Eye (tissue), 1 donor: ENCODE data around the gene MLLT10.
"Not testable (repeated sequence)": the region's sequence is repeated elsewhere in the genome, so short reads cannot be mapped to it uniquely, and the experiment has no call there.

Experiments
- DNase-seq: peaks from one replicate; pipeline ENCODE4 v3.0.0-alpha.2; 2015

The MLLT10 gene

DNA sequence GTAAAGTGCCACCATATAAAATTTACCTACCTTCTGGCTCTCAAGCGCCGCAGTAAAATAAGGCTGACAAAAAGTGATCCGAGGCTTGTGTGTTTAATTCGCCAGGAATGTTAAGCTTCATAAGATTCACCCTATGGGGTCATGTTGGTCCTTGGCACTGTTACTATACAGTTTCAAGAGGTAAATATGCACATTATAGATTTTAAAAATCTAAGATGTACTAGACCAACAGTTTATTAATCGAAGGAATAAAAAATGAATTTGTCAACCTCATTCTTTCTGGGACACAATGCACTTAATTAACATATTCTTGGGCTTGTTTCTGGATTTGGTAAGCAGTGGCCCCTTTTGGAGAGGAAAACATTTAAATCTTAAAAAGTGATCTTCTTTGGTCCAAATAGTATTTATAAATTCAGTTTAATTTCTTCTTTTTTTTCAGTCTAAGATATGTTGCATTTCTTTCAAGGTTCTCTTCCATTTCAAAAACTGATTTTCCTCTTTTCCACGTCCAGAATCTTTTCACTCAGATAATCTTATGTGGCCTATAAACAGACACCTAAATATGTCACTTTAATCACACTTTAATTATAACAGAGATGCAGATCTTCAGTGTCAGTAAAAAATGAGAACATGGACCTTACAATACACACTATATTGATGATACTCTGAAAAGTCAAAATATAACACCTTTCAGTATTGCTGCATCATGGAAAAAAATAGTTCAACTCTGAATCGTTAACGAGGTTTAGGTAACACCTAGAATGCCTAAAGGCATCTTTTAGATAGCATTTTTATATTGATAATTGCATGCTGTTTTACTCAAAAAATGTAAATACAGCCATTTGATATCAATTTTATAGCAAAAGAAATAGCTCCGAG, 4.8 kb upstream of the MLLT10 start:
- DNase-seq, result peak; percentile 85

DNA sequence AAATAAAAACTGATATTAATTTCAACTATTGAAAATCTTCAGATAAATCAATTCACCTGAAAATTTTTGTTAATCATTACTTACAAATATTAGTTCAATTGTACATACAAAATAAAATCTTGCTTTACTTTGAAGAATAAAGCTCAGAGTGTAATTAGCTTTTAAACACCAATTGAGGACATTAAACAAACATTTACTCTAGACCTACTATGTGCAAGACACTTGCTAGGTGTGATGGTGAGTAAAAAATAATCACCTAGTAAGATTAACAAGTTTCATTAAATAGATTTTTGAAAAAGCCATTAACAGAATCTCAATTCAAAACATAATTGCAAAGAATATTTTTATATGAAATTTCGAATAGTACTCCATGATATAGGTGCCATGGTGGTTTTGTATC, 3.9 kb upstream of the MLLT10 start:
- no peak for DNase-seq

DNA sequence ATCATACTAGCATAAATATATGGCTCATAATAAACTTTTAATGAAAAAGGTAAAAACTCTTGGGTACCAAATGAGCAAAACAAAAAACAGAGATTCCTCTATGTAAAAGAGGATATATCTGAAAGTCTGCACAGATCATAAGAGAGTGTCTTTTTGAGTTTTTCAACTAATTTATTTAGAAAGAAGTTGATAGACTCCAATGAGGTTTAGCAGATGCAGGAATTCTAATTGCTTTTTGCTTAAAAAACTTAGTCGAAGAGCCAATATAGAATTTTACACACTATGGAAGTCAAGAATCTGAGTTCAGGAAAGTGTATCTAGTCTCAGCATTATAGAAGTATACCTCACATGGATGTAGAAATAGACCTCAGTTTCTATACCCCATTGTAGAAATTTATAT, 3.4 kb upstream of the MLLT10 start:
- peak; percentile 56 for DNase-seq

DNA sequence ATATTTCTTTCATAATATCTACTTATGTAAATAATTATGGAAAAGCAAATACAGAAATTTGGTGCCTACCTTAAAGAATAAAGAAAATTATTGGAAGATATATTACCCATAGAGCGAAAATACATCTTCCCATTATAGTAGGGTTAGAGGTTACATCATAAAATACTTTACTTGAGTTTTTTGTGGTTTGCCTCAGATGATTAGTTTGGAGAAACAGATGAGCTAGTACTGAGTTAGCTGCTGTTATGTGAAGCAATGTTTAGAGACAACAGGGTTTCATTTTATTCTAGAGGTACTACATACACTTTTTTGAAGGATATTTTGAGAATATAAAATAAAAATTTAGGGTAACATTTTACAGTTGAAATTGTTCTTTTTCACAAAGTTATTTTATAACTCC, 2.9 kb upstream of the MLLT10 start:
- peak; percentile 34 for DNase-seq

DNA sequence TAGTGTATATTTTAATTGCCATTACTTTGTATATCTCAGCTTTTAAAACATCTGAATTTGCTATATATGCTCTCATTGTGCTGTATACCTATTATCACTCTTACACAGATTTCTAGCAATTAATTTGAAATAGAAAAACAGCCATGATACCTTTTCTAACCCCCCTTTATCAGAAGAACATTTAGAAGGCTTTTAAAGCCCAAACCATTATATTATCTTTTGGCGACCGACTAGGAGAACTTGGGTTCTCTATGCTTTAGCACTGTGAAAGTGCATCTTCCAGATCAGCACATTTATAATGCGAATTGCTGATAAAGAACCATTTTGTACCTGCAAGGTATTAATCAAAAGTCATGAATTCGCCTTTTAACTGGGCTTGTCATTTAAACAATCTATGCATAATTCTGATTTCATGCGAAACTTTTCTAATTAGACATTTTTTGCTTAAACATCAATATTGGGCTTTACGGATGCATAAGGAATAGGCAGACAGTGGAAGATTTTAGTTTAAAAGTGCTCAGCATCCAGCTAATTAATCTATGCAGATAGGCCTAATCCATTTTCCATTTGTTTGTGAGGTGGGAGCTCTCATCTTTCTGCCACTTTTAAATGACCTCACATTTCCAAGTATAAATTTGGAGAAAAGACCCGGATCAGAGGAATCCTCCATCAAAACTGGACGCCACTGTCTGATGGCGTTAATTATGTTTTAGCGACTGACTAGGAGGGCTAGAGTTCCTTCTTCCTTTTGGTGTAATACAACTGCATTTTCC, 1.2 kb upstream of the MLLT10 start:
- no peak for DNase-seq

DNA sequence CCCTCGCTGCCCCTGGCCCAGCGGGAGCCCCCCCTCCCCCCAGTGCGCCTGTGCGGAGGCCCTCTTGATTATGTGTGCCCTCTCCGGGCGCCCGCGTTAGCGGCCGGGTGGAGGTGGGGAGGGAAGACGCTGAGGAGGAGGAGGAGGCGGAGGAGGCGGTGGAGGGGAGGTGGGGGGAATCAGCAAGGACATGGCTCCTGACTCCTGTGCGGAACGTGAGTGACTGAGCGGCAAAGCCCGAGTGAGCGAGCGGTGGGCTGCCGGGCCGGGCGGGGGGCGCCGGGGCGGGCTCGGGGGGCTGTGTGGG, 201 bp downstream of the MLLT10 start:
- no peak for DNase-seq

DNA sequence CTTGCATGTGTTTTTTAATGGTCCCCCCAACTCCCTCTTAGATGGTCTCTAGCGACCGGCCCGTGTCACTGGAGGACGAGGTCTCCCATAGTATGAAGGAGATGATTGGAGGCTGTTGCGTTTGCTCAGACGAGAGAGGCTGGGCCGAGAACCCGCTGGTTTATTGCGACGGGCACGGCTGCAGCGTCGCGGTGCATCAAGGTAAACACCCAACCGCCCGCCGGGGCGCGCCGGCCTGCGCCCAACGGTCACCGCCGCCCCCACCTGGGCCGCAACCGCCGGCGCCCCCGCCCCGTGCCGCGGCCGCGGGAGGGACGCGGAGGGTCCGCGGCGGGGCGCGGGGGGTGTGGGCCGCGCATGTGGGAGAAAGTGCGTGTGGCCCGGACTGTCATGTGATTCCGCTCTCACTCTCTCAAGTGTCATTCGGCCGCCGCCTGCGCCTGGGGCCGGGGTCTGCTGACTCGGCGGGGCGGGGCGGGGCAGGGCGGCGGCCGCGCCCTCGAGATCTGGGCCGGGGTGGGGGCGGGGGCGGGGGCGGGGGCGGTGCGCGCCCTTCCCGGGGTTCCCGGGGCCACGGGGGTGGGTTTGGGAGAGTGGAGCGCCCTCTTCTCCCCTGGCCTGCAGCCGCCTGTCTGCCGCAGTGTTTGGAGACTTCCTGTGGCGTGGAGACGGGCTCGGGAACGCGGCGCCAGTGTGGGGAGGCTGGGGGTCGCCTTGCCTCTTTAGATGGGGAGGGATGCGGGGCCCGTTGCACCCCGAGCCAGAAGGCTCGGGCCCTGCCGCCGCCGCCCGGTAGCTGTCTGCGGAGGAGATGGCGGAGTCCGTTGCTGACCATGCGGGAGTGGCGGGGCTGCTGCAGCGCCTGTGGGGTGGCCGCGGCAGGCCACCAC, 817 bp downstream of the MLLT10 start:
- peak; percentile 85 for DNase-seq

DNA sequence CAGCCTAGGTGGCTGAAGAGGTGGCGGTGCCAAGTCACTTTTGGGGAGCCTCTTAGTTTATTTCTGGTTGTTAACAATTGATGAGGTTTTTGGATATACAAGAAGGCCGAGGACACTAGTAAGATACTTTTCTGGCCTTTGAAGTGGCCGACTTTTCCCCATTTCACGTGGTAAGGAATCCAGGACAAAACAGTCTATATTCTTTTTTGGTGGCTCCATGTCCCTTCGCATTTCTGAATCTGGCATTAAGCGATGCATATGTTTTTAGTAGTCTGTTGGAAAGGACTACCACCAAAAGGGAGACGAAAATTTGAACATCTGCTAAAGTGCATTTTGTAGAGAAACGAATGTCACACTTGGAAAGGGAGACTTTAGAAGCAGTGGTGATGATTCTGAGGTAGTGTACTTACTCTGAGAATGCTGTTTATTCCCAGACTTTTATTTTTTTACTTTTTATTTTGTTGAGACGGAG, 1.5 kb downstream of the MLLT10 start:
- DNase-seq, result no peak

DNA sequence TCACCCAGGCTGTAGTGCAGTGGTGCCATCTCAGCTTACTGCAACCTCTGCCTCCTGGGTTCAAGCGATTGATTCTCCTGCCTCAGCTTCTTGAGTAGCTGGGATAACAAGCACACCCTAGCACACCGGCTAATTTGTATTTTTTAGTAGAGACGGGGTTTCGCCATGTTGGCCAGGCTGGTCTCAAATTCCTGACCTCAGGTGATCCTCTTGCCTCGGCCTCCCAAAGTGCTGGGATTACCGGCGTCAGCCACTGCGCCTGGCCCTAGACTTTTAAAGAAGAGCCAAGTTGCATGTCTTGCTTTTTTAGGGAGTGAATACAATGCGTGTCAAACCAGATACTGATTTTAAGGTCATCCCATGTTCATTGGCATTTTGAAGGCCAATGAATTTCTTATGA, 1.9 kb downstream of the MLLT10 start:
- not testable (repeated sequence) for DNase-seq

DNA sequence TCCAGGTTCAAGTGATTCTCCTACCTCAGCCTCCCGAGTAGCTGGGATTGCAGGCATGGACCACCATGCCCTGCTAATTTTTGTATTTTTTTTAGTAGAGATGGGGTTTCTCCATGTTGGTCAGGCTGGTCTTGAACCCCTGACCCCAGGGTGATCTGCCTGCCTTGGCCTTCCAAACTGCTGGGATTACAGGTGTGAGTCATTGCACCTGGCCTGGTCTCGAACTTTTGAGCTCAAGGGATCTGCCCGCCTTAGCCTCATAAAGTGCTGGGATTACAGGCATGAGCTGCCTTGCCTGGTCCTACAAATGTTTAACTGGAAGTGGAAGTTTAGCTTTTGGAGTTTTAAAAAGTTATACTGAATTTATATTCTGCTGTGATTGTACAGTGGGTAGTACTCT, 2.8 kb downstream of the MLLT10 start:
- DNase-seq, result no peak

DNA sequence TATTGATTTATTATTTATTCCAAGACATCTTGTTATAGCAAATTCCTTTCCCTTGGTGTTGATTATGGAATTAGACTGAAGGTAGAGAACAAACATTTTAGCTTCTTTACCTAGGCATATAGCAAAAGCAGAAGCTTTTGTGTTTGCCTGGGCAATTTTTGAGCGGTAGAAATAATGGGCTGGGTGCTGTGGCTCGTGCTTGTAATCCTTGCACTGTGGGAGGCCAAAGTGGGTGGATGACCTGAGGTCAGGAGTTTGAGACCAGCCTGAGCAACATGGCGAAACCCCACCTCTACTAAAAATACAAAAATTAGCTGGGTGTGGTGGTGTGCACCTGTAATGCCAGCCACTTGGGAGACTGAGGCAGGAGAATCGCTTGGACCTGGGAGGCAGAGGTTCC, 6.7 kb downstream of the MLLT10 start:
- DNase-seq, result not testable (repeated sequence)

DNA sequence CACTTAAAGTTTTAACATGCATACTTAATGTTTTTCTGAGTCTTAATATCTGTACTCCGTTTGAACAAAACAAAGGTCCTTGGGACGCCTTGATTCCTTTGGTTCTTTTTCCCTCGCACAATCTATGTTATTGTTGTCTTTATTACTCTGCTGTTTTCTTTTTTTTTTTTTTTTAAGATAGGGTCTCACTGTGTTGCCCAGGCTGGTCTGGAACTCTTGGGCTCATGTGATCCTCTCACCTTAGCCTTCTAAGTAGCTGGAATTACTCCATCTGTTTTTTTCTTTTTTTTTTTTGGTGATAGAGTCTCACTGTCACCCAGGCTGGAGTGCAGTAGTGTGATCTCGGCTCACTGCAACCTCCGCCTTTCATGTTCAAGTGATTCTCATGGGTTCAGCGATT, 13.2 kb downstream of the MLLT10 start:
- DNase-seq, result no peak

DNA sequence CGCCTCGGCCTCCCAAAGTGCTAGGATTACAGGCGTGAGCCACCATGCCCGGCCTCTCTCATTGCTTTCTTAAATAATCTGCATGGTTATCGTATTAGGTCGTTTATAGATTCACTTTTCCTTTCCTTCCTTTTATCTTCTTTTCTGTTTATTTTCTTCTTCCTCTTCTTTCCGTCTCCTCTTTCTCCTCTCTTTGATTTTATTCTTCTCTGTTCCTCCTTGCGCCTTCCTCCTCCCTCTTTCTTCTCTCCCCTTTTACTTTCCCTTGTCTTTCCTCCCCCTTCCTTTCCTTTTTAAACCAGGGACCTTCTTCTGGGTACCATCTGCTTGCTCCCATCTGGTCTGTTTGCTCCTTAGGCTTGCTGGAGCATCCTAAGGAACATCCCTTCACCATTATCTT, 18.6 kb downstream of the MLLT10 start:
- DNase-seq, result no peak

DNA sequence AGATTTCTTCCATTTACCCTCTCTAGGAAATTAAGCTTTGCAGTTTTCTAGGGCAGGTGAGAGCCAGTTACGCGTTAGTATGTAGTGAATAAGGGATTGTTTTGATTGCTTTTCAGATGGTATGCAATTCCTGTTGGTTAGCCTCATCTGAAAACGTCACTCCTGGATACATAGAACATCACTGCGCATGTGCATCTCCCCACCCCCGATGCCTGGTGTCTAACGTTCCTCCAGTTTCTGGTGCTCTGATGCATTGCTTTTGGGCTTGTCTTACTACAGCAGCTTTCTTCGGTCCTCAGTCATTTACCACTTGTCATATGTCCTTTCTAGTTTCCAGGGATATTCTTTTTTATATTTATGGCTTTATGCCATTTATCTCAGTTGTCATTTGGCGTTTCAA, 22.5 kb downstream of the MLLT10 start:
- DNase-seq, result no peak

DNA sequence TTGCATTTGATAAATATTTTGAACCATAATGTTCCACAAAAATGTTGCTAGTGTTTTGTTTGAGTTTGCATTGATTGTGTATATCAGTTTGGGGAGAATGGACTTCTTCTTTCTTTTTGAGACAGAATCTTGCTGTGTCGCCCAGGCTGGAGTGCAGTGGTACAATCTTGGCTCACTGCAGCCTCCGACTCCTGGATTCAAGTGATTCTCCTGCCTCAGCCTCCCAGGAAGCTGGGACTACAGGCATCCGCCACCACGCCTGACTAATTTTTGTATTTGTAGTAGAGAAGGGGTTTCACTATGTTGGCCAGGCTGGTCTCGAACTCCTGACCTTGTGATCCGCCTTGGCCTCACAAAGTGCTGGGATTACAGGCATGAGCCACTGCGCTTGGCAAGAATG, 25.0 kb downstream of the MLLT10 start:
- DNase-seq, result not testable (repeated sequence)

DNA sequence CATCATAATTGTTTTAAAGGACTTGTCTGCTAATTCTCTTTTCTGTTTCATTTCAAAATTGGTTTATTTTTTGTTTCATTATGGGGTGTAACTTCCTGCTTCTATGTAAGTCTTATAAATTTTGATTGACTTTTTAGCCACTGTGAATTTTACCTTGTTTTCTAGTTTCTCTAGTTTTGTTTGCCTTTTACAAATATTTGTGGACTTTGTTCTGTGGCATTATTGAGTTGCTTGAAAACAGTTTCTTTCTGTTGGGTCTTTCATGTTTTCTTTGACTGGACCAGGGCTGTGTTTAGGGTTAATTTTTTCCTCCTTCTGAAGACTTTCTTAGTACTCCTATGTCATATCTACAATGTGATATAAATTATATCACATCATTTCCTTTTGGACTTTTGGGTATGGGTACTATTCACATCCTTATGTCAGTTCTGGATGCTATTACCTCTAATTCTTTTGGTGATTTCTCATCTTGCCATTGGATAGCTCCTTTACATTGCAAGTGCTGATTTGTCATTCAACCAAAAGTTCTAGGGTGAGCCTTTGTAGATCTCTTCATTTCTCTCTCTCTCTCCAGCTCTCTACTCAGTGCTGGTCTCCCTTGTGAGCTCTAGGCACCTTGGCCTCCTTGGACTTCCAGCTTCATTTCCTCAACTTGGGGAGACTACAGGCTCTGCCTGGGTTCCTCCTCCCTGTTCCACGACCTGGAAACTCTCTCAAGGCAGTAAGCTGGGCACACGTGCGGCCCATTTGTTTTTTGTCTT, 36.9 kb downstream of the MLLT10 start:
- DNase-seq, result no peak

DNA sequence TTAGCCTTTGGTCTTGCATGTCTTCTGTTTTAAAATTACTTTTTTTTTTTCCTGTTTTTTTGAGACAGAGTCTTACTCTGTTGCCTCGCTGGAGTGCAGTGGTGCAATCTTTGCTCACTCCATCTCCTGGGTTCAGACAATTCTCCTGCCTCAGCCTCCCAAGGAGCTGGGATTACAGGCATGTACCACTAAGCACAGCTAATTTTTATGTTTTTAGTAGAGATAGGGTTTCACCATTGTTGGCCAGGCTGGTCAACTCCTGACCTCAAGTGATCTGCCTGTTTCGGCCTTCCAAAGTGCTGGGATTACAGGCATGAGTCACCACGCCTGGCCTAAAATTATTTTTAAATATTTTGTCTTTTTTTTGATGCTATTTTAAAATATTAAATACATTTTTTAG, 38.5 kb downstream of the MLLT10 start:
- no peak for DNase-seq

DNA sequence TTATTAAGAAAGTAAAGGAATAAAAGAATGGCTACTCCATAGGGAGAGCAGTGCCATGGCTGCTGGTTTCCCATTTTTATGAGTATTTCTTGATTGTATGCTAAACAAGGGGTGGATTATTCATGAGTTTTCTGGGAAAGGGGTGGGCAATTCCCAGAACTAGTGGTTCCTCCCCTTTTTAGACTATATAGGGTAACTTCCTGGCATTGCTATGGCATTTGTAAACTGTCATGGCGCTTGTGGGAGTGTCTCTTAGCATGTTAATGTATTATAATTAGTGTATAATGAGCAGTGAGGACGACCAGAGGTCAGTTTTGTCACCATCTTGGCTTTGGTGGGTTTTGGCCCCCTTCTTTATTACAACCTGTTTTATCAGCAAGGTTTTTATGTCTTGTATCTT, 40.5 kb downstream of the MLLT10 start:
- DNase-seq, result not testable (repeated sequence)

DNA sequence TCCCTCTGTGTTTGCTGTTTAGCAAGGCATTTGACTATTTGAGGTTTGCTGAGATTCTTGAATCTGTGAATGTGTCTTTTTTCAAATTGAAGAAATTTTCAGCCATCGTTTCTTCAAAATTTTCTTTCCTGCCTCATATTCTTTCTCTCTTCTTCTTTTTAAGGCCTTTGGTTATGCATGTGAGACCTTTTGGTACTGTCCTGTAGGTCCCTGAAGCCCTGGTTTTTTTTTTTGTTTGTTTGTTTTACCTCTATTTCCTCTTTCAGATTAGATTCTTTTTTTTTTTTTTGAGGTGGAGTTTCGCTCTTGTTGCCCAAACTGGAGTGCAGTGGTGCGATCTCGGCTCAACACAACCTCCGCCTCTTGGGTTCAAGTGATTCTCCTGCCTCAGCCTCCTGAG, 45.3 kb downstream of the MLLT10 start:
- DNase-seq, result no peak

DNA sequence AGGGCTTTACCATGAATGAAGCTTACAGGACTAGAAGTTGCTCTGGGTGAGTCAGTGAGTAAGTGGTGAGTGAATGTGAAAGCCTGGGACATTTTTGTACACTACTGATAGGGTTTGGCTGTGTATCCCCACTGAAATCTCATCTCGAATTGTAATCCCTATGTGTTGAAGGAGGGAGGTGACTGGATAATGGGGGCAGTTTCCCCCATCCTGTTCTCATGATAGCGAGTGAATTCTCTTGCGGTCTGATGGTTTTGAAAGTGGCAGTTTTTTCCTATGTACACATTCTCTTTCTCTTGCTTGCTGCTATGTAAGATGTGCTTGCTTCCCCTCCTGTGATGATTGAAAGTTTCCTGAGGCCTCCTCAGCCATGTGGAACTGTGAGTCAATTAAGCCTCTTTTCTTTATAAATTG, 47.4 kb downstream of the MLLT10 start:
- DNase-seq, result peak; percentile 10

DNA sequence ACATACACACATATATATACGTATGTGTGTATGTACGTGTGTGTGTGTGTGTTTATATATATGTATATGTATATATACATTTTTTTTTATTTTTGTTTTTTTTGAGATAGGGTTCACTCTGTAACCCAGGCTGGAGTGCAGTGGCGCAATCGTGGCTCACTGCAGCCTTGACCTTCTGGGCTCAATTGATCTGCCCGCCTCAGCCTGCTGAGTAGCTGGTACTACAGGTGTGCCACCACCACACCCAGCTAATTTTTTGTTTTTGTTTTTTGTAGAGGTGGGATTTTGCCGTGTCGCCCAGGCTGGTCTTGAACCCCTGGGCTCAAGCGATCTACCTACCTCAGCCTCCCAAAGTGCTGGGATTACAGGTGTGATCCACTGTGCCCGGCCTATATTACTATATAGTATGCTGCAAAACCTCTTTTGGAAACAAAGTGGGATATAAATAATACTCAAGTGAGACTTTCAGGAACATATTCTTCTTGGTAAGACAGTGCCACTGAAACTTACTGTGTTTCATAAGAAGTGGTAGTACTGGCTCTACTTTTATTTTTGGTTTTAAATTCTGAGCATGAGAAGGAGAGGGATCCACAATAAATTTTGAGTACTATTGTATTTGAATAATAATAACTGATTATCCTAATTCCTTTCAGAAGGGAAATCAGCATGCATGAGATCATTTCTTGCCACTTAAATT, 51.0 kb downstream of the MLLT10 start:
- no peak for DNase-seq

DNA sequence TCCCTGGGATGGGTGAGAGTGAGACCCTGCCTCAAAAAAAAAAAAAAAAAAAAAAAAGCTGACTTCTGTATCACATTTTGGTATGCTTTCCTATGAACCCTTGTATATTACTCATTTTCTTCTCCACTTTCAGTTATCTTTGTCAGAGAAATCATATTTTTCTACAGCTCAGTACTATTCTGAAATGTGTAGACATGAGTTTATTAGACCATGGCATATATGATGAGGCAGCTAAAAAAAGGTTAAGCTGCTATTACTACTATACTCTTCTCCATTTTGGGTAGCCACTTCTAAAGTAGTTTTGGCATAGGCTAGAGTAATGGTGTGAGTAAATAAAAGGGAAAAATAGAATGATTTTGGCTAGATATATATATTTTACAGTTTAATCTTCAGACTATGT, 53.4 kb downstream of the MLLT10 start:
- DNase-seq, result no peak
